ENCODE measurements around the gene ATXN1.

DNA sequence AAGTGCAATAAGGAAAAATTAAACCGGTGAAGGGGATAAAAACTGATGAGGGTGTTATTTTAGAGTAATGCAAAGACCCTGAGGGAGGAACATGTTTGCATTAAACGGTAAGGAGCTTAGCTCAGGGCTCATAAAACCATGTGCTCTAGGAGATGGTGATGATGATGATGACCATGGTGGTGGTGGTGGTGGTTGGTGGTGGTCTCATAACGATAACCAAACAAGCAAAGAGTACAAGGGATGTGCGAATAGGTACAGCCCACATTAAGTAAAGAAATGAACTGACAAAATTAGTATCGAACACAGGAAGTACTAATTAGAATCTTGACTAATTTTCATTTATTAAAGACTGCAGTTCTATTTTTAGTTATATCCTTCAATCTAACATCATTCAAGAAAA is 139.1 kb downstream of the ATXN1 start:
- TF ChIP-seq POLR2A (IDR thresholded peaks at IDR 0.05; ENCODE audit: control extremely low read depth in 1 of 2, low read depth in 2 of 2, low read length in 2 of 2) (no peak), CHD1 (IDR thresholded peaks at IDR 0.05; ENCODE audit: low read depth, low read length) (no peak), SRF (IDR thresholded peaks at IDR 0.05; ENCODE audit: low read depth, low read length) (no peak), EZH2 (IDR thresholded peaks at IDR 0.05; ENCODE audit: low read depth, low read length, severe bottlenecking) (no peak), ZNF274 (IDR thresholded peaks at IDR 0.05; ENCODE audit: borderline replicate concordance, extremely low read depth, low read length) (no peak), TAF1 (IDR thresholded peaks at IDR 0.05; ENCODE audit: low read depth, low read length) (no peak), JUN (IDR thresholded peaks at IDR 0.05; ENCODE audit: low read depth, low read length) (no peak), CTCF (IDR thresholded peaks at IDR 0.05; ENCODE audit: control extremely low read depth in 1 of 3, insufficient read depth in 1 of 3, low read depth in 1 of 3, low read length in 3 of 3) (no peak), SP1 (IDR thresholded peaks at IDR 0.05; ENCODE audit: low read depth, low read length) (no peak), TEAD4 (IDR thresholded peaks at IDR 0.05; ENCODE audit: low read depth, low read length) (no peak), BACH1 (IDR thresholded peaks at IDR 0.05; ENCODE audit: low read length) (no peak), TBP (IDR thresholded peaks at IDR 0.05; ENCODE audit: low read depth, low read length) (no peak)
